HG03520 (cell line): ENCODE measurements around the gene C1QL4.

Experiments
- ATAC-seq: cut with Tn5 transposase; IDR thresholded peaks from one replicate; pipeline ENCODE4 v1.9.1; 2021; ENCODE audit warnings: mild to moderate bottlenecking, moderate library complexity; ENCODE audit not compliant: unreplicated experiment

C1QL4 gene

DNA sequence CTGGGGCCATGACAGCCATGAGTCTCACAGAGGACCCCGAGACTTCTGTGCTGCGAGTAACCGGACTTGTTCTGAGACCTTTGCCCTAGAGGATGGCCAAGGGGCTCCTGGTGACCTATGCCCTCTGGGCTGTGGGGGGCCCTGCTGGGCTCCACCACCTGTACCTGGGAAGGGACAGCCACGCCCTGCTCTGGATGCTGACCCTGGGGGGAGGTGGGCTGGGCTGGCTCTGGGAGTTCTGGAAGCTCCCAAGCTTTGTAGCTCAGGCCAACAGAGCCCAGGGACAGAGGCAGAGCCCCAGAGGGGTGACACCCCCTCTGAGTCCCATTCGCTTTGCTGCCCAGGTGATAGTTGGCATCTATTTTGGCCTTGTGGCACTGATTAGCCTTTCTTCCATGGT is 11.8 kb upstream of the C1QL4 start:
- ATAC-seq: no peak

DNA sequence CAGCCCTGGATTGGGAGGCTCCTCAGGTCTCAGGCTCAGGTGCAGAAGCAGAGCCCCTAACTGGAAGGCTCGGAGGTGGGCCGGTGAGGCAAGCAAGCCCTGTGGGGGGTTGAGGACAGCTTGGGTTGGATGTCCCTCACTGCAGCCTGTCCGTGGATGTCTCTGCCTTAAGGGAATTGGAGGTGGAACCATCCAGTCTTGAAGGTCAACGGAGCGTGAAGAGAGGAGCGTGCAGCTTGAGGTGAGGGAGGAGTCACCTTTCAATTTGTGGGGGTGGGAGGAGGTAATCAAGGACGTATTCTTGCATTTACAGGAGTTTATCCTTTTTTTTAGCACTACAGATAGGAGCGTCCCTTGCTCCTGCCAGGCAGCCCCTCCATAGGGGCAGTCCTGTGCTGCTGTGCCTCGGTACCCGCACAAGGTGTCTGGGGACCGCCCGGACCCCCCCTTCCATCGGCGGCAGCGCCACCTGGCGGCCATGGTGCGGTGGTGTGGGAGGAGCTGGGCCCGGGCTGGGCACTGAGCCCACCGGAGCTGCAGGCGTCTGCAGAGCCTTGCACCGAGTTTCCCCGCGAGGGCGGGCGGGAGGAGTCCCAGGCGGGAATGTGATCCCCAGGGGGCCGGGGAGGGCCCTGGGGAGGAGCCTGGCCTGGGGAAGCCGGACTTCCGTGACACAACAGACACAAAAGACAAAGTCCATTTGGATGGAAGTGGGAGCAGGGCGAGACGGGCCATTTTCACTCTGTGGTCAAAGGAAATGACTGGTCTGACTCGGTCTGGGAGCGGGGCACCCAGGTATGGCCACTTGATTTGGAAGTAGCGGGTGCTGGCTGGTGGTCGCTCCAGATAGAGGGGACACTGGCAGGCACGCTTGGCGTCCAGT is 10.6 kb upstream of the C1QL4 start:
- ATAC-seq: peak; percentile 61

DNA sequence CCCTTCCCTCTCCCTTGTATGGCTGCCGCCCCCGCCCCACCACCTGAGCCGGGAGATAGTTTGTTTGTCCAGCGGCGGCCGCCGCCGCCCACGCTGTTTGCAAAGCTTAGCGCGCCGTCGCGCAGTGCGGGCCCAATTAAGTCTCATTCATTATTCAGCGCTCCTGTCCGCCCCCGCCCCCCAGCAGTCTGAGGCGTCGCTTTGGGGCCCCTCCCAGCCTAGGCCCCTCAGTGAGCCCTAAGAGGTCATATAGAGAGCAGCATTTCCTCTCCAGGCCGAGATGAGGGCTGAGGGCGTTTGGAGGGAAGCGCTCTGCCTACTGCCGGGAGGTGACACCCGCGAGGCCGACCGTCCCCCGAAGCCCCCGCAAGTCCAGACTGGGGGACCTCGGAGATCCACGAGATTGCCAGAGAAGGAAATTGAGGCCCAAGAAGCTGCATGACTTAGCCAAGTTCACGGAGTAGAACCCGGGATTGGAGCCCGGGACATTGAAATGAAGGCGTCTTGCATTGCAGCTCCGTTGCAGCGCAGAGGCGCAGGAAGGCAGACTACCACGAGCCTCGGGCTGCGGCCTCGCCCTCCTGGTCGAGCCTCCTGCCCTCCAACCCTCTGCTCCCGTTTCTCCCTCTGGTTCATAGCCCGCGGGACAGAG is 9.8 kb upstream of the C1QL4 start, which contains the start of gene DNAJC22:
DNAJC22 (plus strand) TSS at position 230 of the 652 bp plus-strand sequence. CDS start 1,985 bp downstream, outside the sequence.
- ATAC-seq: no peak

DNA sequence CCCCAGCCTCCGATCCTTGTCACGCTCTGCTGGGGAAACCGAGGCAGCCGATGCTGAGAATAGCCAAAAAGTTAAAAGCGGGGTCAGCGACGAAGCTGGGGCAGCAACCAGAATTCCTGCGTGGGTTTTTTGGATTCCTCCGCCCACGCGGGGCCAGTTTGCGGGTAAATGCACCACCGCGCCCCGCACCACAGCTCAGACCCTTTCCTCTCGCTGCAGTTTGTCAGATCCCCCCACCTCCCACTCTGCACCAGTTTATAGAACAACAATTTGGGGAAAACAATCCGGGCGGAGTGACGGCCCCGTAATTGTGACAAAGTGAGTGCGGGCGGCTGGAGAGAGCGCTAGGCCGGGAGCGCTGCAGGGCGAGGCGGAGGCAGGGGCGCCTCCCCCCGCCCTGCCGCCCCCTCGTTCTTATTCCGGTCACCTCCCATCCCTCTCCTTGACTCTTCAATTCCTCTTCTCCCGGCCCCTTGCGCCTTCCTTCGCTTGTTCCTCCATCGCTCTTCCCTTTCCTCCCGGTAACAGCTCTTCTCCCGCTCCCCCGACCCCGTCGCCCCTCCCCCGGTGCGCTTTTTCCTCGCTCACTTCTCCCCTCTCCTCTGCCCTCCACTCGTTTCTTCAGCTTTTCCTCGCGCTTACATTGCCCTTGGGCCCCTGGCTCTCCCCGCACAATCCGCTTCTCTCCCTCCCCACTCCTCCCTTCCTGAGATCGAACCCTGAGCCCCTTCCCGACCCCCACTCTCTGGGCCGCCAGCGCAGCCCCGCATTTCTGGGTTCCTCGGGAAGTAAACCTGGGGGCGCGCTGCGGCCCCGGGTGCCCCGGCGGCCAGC is 9.1 kb upstream of the C1QL4 start:
- no peak for ATAC-seq

DNA sequence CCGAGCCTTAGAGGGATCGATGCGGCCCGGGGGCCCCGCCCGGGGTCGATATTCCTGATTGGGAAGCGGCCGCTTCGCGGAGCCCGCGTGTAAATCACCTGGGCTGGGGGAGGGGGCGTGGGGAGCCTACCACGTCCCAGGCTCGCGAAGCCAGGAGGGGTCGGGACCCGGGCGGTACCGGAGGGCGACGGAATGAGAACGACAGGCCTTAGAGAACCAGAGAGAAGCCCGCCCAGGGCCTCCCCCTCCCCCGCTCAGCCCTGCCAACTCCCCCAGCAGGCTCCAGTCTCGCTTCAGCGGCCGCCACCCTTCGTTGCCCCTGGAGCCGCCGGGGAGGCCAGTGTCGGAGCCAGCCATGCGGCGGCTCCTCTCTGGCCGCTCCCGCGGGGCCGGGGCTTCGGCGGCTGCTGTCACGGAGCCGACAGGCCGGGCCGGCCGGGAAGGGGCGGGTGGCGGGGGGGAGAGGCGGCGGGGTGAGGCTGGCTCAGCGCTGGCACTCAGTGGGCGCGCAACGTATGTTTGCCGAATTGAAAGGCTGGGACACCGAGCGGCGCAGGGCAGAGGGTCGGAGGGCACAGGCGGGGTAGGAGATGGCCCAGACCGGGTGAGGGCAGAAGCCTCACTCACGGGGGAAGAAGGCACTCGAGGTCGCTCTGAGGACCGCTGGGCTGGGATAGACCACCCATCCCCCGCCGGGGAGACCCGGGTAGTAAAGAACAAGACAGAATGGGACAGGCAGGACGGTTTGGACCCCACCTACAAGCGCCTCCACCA is 8.2 kb upstream of the C1QL4 start:
- ATAC-seq: no peak

DNA sequence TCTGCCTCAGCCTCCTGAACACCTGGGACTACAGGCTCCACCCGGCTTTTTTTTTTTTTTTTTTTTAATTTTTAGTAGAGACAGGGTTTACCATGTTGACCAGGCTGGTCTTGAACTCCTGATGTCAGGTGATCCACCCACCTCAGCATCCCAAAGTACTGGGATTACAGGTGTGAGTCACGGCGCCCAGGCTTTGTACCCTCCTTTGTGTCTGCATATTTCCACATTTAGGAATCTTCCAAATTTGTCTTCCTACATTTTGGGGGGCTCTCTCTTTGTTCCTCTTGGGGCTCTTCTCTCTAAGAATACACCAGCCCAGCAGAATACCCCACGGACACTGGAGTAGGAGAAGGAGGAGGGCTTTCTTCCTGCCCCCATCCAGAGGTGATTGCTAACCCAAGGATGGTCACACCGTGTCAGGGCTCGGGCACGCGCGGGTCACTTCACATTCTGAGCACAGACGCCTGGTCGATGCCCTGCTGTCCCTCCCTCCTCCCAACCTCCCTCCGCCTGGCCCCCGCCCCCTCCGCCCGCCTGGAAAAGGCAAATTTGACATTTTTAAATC is 7.6 kb upstream of the C1QL4 start:
- ATAC-seq: no peak

DNA sequence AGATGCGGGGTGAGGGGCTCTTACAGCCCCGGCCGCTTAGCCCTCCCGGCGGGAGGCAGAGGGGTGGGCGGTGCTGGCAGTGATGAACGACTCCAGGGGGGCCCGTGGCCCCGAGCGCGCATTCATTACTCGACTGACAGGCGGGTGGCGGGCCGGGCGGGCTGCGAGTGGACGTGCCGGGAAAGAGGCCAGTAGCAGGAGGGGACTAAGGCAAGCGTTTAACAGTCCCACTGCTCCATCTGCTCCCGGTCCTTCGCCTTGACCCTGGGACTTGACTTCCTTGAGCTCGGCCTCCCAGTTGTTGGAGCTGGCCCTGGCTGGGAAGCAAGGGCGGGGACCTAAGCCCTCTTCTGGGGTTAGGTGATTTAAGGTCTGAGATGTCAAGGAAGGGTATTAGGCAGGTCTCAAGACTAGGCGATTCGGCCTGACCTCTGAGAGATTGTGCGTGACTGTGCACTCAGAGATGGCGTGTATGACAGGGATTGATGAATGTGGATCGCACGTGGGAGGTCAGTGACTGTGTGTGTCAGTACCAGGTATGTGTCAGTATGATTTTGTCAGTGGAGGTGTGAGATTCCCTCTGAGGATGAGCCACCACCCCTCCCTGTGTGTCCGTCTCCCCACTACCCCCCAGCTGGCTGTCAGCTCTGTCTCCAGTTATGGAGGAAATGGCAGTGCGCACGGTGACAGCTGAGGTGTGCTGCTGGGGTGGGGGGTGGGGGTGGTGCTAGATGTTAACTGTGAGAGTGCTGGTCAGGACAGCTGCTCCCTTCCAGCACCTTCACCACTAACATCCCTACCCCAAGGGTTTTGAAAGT is 6.1 kb upstream of the C1QL4 start:
- ATAC-seq: no peak

DNA sequence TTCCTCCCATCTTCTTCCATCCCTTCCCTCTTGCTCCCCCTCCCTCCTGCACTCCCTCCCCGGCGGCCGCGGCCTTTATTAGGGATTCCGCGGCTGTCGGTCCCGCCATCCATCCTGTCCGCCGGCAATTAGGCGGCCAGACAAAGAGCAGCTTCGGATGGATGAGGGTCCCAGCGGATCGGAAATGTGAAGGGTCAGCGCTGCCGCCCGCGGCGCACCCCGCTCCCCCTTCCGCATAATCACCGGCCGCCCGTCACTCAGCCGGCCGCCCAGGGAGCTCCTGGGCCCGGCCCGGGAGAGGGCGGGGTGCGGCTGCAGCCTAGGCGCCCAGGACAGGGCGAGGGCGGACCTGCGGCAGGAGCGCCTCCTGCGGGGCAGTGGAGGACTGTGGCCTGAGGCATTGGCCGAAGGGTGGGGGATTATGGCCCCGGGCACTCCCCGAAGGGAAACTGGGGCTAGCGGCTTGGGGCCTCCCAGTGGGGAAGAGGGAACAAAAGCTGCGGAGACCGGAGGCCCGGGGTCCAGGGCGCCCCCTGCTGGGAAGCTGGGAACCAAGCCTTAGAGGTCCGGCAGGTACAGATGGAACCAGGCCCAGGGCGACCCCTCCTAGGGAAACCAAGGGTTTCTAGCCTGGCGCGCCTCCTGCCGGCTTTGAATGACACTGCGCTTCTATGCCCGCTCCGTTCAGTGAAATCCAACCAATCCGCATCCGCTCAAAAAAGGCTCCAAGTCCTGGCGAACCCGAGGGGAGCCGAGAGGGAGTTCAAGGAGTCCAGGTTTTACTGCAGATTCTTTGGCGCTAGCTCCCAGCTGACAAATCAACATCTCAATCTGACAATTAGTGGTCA is 5.3 kb upstream of the C1QL4 start:
- ATAC-seq: peak; percentile 53

DNA sequence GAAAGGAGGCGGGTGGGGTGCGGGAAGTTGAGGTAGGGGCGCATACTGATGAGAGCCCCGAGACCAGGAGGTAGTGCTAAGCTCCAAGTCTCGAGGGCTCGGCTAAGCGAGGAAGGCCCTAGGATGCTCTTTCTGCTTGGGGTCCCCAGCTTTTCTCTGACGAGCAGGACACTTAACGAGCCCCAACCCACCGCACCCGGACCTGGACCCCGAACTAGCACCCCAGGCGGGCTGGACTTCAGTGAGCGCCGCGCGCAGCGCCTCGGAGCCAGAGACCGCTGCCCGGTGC is 4.7 kb upstream of the C1QL4 start:
- no peak for ATAC-seq

DNA sequence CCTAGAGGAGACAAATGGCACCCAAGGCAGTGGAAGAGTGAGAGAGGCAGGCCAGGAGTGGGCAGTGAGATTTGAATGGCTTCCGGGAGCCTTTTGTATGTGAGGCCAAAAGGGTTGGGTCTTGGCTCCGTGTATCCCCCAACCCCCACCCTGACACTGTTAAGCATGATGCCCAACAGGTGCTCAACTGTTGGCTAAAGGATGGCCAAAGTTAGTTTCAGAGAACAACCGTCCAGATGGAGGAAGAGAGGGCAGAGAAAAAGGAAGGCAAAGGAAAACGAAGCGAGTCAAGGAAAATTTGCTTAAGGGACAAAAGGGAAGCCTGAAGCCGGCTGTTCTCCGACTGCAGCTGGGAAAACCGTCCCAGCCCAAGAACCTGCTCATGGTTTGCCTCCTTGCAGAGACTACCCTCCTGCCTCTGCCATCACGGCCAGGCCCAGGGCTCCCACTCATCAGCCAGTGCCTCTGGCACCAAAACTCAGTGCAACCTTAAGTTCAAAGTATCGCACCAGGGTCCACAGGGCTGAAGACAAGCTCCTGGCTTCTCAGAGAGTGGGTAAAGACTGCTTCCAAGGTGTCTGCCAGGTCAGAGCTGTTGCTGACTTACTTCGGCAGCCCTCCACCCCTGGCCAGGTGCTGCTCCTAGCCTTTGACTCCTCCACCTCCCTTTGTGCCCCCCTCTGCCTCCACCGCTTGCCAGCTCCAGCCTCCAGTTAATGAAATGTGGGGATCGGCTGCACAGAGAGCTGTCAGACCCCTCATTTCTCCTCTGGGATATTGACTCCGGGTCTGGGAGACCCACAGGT is 4.2 kb upstream of the C1QL4 start:
- no peak for ATAC-seq

DNA sequence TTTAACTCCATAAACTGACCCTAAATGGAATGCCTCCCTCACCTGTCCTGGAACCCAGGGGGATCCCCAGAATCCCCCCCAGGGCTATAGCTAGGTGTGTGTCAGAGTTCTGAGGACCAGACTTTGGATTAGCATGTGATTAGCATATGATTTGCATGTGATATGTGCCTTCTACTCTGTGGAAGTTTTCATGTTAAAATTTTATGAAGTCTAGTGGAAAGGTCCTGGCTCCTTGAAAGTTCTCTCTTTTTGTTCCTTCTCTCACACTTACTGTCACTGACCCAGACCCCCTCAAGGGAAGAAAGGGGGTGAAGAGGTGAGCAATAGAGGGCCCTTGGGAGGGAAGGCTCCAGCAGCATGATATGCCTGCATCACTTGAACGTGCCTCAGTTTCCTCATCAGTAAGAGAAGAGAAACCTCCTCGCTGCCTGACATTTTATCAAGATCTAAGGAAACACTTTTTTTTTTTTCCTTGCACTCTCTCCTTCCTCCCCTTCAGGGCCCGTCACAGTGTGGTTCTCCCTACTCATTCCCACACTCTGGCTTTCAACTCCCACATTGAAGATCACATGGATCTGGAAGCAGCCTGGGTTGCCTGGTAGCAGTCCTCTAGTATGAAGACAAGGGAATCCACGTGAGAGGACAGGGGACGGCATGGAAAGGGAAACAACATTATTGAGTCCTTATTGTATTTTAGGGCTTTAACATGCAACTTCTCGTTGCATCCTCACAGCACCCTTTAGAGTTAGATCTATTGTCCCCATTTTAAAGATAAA is 3.3 kb upstream of the C1QL4 start:
- ATAC-seq: no peak

DNA sequence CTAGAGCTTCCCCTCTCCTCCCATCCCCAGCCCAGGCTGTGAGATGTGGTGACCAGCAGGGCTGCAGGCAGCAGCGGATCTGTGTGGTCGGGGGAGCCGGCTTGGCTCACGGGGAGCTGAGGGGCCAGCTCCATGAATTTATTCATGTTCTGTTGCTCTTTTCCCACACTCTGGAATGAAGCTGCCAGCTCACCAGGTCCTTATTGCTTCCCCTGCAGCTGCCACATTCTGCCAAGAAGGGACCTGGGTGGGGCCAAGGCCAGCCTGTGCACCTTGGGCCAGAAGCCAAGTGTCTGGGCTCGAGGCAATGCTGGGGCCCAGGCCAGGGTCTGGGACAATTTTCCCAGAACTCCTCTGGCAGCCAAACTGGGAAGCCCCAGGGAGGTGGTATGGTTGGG is 2.5 kb upstream of the C1QL4 start:
- ATAC-seq: no peak

DNA sequence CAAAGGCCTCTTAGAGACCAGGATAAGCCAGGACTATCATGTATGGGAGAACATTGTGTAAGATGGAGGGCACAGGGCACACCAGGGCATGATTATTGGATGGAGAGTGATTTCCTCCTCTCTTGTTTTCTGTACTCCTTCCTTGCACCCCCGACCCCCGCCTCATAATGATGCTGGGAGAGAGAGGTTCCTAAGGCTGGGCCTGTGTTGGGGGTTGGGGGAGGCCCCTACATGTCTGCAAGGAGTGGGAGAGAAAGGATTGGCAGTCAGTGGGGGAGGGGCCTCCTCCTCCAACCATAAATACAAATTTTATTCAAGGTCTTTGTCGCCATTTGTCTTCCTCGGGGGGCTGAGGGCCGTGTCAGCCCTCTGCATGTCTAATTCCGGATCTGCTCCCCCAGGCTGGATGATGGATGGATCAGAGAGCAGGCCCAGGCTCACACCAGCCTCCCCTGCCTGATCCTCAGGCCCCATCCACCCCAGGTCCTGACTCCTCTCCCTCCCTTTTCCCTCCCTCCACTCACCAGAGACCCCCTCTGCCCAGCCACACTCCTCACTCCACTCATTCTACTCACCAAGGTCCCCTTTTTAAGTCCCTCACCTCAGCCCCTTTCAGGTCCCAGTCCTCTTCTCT is 2.0 kb upstream of the C1QL4 start:
- ATAC-seq: no peak

DNA sequence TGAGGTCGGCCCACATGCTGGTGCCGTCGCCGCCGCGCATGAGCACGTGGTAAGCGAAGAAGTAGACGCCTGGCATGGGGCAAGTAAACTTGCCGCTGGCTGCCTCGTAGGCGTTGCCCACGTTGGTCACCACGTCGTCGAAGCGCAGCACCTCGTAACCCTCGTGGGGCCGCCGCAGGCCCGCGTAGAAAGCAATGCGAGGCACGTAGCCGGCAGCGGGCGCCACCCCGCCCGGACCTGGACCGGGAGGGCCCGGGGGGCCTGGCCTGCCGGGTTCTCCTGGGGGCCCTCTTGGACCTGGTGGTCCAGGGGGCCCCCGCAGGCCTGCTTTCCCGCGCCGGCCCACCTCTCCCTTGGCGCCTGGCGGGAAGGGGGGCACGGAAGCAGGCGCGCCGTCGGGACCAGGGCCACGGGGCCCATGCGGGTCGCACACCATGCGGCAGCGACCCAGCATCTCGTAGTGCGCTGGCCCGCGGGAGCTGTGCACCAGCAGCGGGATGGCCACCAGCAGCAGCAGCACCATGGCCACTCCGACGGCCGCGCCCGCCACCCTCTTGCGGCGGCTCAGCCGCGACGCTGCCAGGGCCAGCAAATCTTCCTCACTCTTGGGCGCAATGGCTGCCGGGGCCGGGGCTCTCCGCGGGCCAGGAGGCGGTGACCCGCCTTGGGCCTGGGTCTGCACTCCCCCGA is 888 bp downstream of the C1QL4 start:
- no peak for ATAC-seq

DNA sequence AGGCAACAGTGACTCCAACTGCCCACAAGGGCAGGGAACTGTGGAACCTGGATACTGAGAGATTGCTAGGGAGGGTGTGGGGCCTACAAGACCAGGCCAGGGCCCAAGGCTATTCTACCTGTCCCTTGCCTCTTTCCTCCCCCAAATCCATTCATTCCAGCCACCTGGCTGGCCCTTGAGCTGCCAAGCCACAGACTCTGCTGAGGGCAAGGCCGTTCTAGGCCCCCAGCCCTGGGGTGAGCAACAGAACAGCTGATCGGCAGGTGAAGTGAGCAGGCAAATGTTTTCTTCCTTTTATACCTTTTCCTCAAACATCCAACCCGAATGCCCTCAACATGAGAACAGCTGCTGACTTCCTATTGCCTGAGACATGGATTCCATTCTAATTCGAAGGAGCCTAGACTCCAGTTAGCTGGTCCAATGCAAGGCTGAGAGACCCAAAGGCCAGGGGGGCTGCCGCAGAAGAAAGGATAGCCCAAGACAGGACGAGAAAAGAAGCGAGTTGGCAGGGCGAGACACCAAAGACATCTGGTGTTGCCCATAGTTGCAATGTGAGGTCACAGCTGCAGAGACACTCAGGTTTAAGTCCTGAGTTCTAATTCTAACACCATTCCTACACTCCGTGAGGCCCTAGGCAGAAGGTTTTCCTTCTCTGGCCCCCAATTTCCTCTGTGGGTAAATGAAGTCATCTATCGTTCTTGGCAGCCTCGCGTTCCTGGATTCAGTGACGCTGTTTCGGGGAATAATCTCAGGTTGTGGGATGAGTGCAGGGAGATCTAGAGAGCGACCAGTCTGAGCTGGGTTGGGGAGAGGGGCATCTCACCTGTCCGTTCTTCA is 1.7 kb downstream of the C1QL4 start:
- no peak for ATAC-seq
